Ishikawa (cell line): ENCODE measurements around the gene LRRC58.
A peak's percentile ranks its signal among the peaks of the same experiment; 100 is the strongest.

Experiments
- CEBPB ChIP-seq: IDR thresholded peaks from 2 replicates; pipeline ENCODE4 v1.6.1; 2012
- CREB1 ChIP-seq: IDR thresholded peaks from 2 replicates; pipeline ENCODE4 v1.6.1; 2012; ENCODE audit warnings: low read depth
- EGR1 ChIP-seq: IDR thresholded peaks from 2 replicates; pipeline ENCODE4 v1.6.1; 2012
- EP300 ChIP-seq: IDR thresholded peaks from 2 replicates; pipeline ENCODE4 v1.6.1; 2012; ENCODE audit warnings: borderline replicate concordance
- FOXM1 ChIP-seq: IDR thresholded peaks from 2 replicates; pipeline ENCODE4 v1.6.1; 2012; ENCODE audit warnings: low read depth, borderline replicate concordance
- NFIC ChIP-seq: IDR thresholded peaks from 2 replicates; pipeline ENCODE4 v1.6.1; 2012
- RAD21 ChIP-seq: IDR thresholded peaks from 2 replicates; pipeline ENCODE4 v1.6.1; 2012; ENCODE audit warnings: low read depth
- TAF1 ChIP-seq: IDR thresholded peaks from 2 replicates; pipeline ENCODE4 v1.6.1; 2012; ENCODE audit warnings: low read depth, mild to moderate bottlenecking
- TCF12 ChIP-seq: IDR thresholded peaks from 2 replicates; pipeline ENCODE4 v1.6.1; 2012; ENCODE audit warnings: low read depth
- TEAD4 ChIP-seq: IDR thresholded peaks from 2 replicates; pipeline ENCODE4 v1.6.1; 2012
- YY1 ChIP-seq: IDR thresholded peaks from 2 replicates; pipeline ENCODE4 v1.6.1; 2012; ENCODE audit warnings: low read depth
- ZBTB7A ChIP-seq: IDR thresholded peaks from 2 replicates; pipeline ENCODE4 v1.6.1; 2012; ENCODE audit warnings: low read depth
- TF ChIP-seq, protein P1 (sequence below): IDR thresholded peaks from 2 replicates; pipeline ENCODE4 v1.6.1; 2012; ENCODE audit warnings: low read depth, mild to moderate bottlenecking
- TF ChIP-seq, protein P2 (sequence below): IDR thresholded peaks from 2 replicates; pipeline ENCODE4 v1.6.1; 2012
- TF ChIP-seq, protein P3 (sequence below): IDR thresholded peaks from 2 replicates; pipeline ENCODE4 v1.6.1; 2012

Gene LRRC58

DNA sequence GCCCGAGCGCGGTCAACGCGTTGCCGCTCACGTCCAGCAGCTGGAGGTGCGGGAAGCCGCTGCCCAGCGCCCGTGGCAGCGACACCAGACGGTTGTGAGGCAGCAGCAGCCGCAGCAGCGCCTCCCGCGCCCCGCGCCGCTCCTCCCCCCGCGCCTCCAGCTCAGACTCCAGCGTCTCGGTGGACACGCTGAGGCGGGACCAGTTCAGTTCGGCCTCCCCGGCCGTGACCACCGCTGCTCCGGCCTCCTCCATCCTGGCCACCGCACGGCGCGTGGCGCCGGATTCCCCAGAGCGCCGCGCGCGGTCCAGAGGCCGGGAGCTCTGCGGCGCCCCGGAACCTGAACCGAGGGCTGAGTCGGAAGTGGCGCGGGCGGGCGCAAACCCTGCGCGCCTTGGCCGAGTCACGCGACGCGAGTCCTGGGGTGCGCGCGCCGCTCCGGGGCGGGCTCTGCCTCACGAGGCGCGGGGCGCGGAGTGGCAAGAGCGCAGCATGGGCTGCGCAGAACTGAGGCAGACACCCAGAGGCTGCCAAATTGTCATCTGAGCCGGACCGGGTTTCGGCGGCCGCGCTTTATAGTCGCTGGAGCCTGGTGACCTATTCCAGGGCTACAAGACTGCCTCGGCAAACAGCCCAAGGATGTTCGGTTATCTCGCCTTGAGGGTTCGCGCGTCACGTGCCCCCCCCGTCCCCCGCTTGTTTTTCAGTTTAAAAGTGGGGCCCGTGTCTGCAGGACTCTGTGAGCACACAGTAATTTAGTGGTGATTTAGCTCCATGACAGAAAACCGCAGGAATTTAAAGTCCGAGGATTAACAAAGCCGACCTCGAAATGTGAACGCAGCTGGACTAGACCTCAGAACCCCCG lies at the start of gene LRRC58:
LRRC58 (minus strand) TSS at position 364 of the 864 bp plus-strand sequence; CDS start at position 253, 111 bp downstream.
- peak; percentile 76 for TF ChIP-seq NFIC
- TF ChIP-seq, protein P1, sequence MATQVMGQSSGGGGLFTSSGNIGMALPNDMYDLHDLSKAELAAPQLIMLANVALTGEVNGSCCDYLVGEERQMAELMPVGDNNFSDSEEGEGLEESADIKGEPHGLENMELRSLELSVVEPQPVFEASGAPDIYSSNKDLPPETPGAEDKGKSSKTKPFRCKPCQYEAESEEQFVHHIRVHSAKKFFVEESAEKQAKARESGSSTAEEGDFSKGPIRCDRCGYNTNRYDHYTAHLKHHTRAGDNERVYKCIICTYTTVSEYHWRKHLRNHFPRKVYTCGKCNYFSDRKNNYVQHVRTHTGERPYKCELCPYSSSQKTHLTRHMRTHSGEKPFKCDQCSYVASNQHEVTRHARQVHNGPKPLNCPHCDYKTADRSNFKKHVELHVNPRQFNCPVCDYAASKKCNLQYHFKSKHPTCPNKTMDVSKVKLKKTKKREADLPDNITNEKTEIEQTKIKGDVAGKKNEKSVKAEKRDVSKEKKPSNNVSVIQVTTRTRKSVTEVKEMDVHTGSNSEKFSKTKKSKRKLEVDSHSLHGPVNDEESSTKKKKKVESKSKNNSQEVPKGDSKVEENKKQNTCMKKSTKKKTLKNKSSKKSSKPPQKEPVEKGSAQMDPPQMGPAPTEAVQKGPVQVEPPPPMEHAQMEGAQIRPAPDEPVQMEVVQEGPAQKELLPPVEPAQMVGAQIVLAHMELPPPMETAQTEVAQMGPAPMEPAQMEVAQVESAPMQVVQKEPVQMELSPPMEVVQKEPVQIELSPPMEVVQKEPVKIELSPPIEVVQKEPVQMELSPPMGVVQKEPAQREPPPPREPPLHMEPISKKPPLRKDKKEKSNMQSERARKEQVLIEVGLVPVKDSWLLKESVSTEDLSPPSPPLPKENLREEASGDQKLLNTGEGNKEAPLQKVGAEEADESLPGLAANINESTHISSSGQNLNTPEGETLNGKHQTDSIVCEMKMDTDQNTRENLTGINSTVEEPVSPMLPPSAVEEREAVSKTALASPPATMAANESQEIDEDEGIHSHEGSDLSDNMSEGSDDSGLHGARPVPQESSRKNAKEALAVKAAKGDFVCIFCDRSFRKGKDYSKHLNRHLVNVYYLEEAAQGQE = no peak
- peak; percentile 81 for TF ChIP-seq TAF1
- no peak for TF ChIP-seq CEBPB
- TF ChIP-seq TCF12 = peak; percentile 31
- TF ChIP-seq EGR1 = peak; percentile 4; the same call in 1 of the 2 replicates
- 0 out of 2 replicates have a peak, but pooled peaks have one; percentile 4 for TF ChIP-seq TEAD4
- TF ChIP-seq ZBTB7A = peak; percentile 23; the same call in 1 of the 2 replicates
- TF ChIP-seq, protein P2, sequence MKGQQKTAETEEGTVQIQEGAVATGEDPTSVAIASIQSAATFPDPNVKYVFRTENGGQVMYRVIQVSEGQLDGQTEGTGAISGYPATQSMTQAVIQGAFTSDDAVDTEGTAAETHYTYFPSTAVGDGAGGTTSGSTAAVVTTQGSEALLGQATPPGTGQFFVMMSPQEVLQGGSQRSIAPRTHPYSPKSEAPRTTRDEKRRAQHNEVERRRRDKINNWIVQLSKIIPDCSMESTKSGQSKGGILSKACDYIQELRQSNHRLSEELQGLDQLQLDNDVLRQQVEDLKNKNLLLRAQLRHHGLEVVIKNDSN = peak; percentile 82
- TF ChIP-seq RAD21 = no peak
- TF ChIP-seq CREB1 = no peak
- no peak for TF ChIP-seq EP300
- no peak for TF ChIP-seq FOXM1
- no peak; the same call in 1 of the 2 replicates for TF ChIP-seq YY1
- TF ChIP-seq, protein P3, sequence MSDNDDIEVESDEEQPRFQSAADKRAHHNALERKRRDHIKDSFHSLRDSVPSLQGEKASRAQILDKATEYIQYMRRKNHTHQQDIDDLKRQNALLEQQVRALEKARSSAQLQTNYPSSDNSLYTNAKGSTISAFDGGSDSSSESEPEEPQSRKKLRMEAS = peak; percentile 84

DNA sequence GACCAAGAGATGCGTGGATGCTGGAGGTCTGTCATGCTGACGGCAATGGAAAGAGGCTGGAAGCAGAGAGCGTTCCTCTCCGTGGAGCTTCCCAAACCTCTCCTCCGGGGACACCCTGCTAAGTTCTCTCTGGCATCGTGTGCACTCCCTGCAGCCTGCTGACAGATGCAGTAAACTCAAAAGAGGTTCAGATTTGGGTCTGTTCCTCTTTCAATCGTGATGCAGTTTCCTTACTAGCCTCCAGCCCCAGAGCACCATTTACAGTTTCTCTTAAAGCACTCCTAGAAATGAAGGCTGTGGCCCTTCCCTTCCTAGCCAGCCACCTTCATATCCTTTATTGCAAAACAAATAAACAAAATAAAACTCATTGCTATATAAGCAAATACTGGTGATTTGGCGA lies 47.3 kb upstream of the LRRC58 start:
- no peak for TF ChIP-seq EGR1
- no peak for TF ChIP-seq FOXM1
- TF ChIP-seq, protein P3 = no peak
- TF ChIP-seq CREB1 = no peak
- no peak for TF ChIP-seq ZBTB7A
- TF ChIP-seq, protein P2 = no peak
- TF ChIP-seq NFIC = no peak
- no peak for TF ChIP-seq RAD21
- no peak for TF ChIP-seq CEBPB
- no peak for TF ChIP-seq TCF12
- TF ChIP-seq YY1 = no peak
- TF ChIP-seq TEAD4 = no peak
- no peak for TF ChIP-seq TAF1
- TF ChIP-seq, protein P1 = no peak
- TF ChIP-seq EP300 = no peak

DNA sequence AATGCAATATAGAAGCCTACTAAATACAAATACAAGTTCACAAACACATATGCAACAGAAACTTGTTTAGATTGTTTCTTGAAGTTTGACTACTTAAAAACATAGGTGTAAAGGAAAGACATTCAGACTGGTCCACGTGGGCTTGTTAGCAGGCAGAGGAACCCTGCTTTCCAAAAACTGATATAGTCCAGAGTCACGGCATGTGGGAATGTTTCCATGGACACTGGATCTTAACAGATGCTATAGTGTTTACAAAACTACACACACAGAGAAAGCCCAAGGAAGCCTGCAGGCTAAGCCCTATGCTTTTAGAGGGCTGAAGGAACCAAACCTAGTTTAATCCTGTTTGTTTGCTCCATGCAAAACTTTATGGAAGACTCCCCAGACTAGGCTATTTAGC lies 45.2 kb upstream of the LRRC58 start:
- TF ChIP-seq, protein P1 = no peak
- TF ChIP-seq CEBPB = no peak
- no peak for TF ChIP-seq RAD21
- TF ChIP-seq FOXM1 = no peak
- no peak for TF ChIP-seq TCF12

DNA sequence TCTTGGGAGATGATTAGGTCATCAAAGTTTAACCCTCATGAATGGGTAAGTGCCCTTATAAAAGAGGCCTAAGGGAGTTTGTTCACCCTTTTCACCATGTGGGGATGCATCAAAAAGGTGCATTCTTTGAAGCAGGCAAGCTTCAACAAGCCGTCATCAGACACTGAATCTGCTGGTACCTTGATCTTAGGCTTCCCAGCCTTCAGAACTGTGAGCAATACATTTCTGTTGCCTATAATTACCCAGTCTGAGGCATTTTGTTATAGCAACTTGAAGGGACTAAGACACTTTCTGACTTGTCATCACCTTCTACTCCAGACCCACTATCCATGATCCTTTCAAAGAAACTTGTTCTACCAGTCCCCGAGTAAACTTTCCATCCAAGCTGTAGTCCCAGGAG lies 44.6 kb upstream of the LRRC58 start:
- TF ChIP-seq, protein P1 = no peak
- TF ChIP-seq, protein P3 = no peak
- no peak for TF ChIP-seq FOXM1
- no peak for TF ChIP-seq NFIC
- TF ChIP-seq YY1 = no peak
